HepG2 (cell line): ENCODE data around the gene UGCG. TPM values are rescaled to one million over a fixed set of nuclear protein-coding genes. Genes with fewer than 3 reads are reported as not detected.

Source experiments
- ATAC-seq: fragments of 200-7000 bp; cut with Tn5 transposase; 3 replicates; pipeline ENCODE4 v1.9.1; 2020; ENCODE audit warnings: mild to moderate bottlenecking, moderate library complexity
- BruUV-seq: library from RNA; stranded (reverse); fragments of 400-500 nt; replicated peaks from 2 replicates; lab custom pipeline; 2021; lab: Mats Ljungman, UMichigan
- CTCF ChIA-PET: fragments of 300-600 bp; formaldehyde crosslinking; extraction: SDS; loops from one replicate; lab custom pipeline; 2021; ENCODE audit warnings: low total read pairs, inconsistent platforms, low intra/inter-chr PET ratio; lab: Yijun Ruan, JAX
- POLR2A ChIA-PET: fragments of 350-600 bp; sonication (Branson Sonifier 250); formaldehyde crosslinking; loops from one replicate; lab custom pipeline; 2020; ENCODE audit warnings: antibody characterized with exemption, inconsistent platforms; lab: Yijun Ruan, JAX
- DNase-seq: peaks from one replicate; pipeline ENCODE4 v3.0.0-alpha.2; 2015; ENCODE audit warnings: low spot score
- FAIRE-seq: peaks from 3 replicates; lab custom pipeline; 2011; peaks lifted over from hg19 to GRCh38; lab: Jason Lieb, UNC
- H2AFZ ChIP-seq: one replicate; pipeline ENCODE4 v1.6.1; 2011; ENCODE audit warnings: low read length, inconsistent platforms
- H3K27ac ChIP-seq: fragments of 300-600 bp; 3 replicates; pipeline ENCODE4 v1.8.0; 2011; ENCODE audit warnings: mixed run types, mild to moderate bottlenecking, mixed read lengths, low read length, inconsistent platforms; ENCODE audit not compliant: insufficient read depth; ENCODE audit errors: extremely low read length
- H3K27me3 ChIP-seq, 2 experiments: fragments of 200-600 bp in 1 of 2; 2 replicates in 1 of 2; 3 replicates in 1 of 2; pipeline versions ENCODE4 v1.6.0 to v1.8.0; 2011; ENCODE audit warnings: low read length in 2 of 2, mild to moderate bottlenecking in 2 of 2, moderate library complexity in 2 of 2, inconsistent platforms in 1 of 2; ENCODE audit not compliant: insufficient read depth in 2 of 2, control insufficient read depth in 1 of 2
- H3K36me3 ChIP-seq, 2 experiments: fragments of 200-600 bp in 1 of 2; replicated peaks in 1 of 2; 2 replicates in 1 of 2; 3 replicates in 1 of 2; pipeline versions ENCODE4 v1.5.1 to v1.8.0; 2011; ENCODE audit warnings: low read length in 2 of 2, inconsistent platforms in 1 of 2; ENCODE audit not compliant: insufficient read depth in 2 of 2, control insufficient read depth in 1 of 2
- H3K4me1 ChIP-seq: 2 replicates; pipeline ENCODE4 v1.5.1; 2012; ENCODE audit warnings: low read length, inconsistent platforms; ENCODE audit not compliant: insufficient read depth
- H3K4me2 ChIP-seq: 2 replicates; pipeline ENCODE4 v1.6.0; 2011; ENCODE audit warnings: low read depth, low read length, inconsistent platforms
- H3K4me3 ChIP-seq, 3 experiments: fragments of 200-600 bp in 1 of 3; sonication (generic), shearing (Covaris generic) in 1 of 3; replicated peaks in 1 of 3; 2 replicates each; pipeline ENCODE4 v1.5.1; 2011 to 2016; ENCODE audit warnings: low read length in 3 of 3, inconsistent platforms in 2 of 3, low read depth in 2 of 3, mild to moderate bottlenecking in 2 of 3, control low read depth in 1 of 3, mixed read lengths in 1 of 3; ENCODE audit not compliant: insufficient read depth in 1 of 3
- H3K79me2 ChIP-seq: one replicate; pipeline ENCODE4 v1.6.1; 2011; ENCODE audit warnings: low read length, inconsistent platforms; ENCODE audit not compliant: insufficient read depth
- H3K9ac ChIP-seq: 2 replicates; pipeline ENCODE4 v1.6.0; 2011; ENCODE audit warnings: mild to moderate bottlenecking, low read depth, low read length, inconsistent platforms; ENCODE audit not compliant: insufficient read depth
- H3K9me3 ChIP-seq: 2 replicates; pipeline ENCODE4 v1.5.1; 2012; ENCODE audit warnings: mild to moderate bottlenecking, low read length
- H4K20me1 ChIP-seq: 2 replicates; pipeline ENCODE4 v1.6.0; 2011; ENCODE audit warnings: inconsistent platforms, mild to moderate bottlenecking, low read length, moderate library complexity; ENCODE audit not compliant: insufficient read depth
- ERF ChIP-seq: IDR thresholded peaks from 2 replicates; pipeline ENCODE4 v1.6.1; 2018; ENCODE audit warnings: missing biosample characterization, missing genetic modification reagents
- HMG20B ChIP-seq: conservative IDR thresholded peaks from 2 replicates; pipeline ENCODE4 v1.6.1; 2016; ENCODE audit warnings: missing genetic modification reagents, missing compliant biosample characterization
- SKIL ChIP-seq: sonication (generic); formaldehyde crosslinking; IDR thresholded peaks from 2 replicates; pipeline ENCODE4 v1.8.0; 2022; ENCODE audit warnings: missing genetic modification reagents, mild to moderate bottlenecking, moderate library complexity, borderline replicate concordance
- ZNF34 ChIP-seq: sonication (generic); formaldehyde crosslinking; IDR thresholded peaks from 2 replicates; pipeline ENCODE4 v1.4.0; 2020; ENCODE audit warnings: mild to moderate bottlenecking, missing genetic modification reagents, borderline replicate concordance
- ZSCAN21 ChIP-seq: sonication (generic); formaldehyde crosslinking; IDR thresholded peaks from 2 replicates; pipeline ENCODE4 v1.8.0; 2022; ENCODE audit warnings: mild to moderate bottlenecking, missing genetic modification reagents, moderate library complexity, borderline replicate concordance
- WGBS: methylation state at CpG from one replicate; pipeline ENCODE4 v1.1.6; 2017; ENCODE audit warnings: low lambda C conversion rate; 5-methylcytosine and 5-hydroxymethylcytosine counted together
- in situ Hi-C: cut with HindIII; loops from 2 replicates; pipeline ENCODE4 v1.10.0; 2017; ENCODE audit warnings: low pct_unique_long_range_greater_than_20kb; ENCODE audit not compliant: extremely low pct_ligation_motif_present
- intact Hi-C: fragments of 100-400 bp; cut with micrococcal nuclease; formaldehyde crosslinking; loops from one replicate; pipeline ENCODE4 v1.10.0; 2022; ENCODE audit not compliant: unreplicated experiment
- polyA plus RNA-seq, 8 experiments: library from polyadenylated mRNA; depleted of rRNA in 3 of 8; stranded (reverse) in 7 of 8; unstranded in 1 of 8; fragments of >200 nt; fragmentation: Illumina TruSeq in 4 of 8; extraction: Trizol in 4 of 8; gene quantifications; 2 replicates each; pipeline versions ENCODE4 v1.2.1 to v1.2.3, GENCODE V29; 2011 to 2016; ENCODE audit warnings: low read depth in 4 of 8, missing spikeins in 1 of 8, mixed read lengths in 1 of 8; ENCODE audit not compliant: insufficient read depth in 1 of 8
- total RNA-seq, 5 experiments: library from RNA; depleted of rRNA; stranded (reverse); fragments of >200 nt; fragmentation: Illumina TruSeq; extraction: Trizol; gene quantifications; 2 replicates each; pipeline ENCODE4 v1.2.3, GENCODE V29; 2016; ENCODE audit warnings: low read depth in 1 of 5
- TF ChIP-seq, protein P1 (sequence below): sonication (generic); formaldehyde crosslinking; IDR thresholded peaks from 2 replicates; pipeline ENCODE4 v1.4.0; 2020; ENCODE audit warnings: missing genetic modification reagents
- TF ChIP-seq, protein P2 (sequence below): sonication (generic); formaldehyde crosslinking; IDR thresholded peaks from 2 replicates; pipeline ENCODE4 v1.4.0; 2020; ENCODE audit warnings: mild to moderate bottlenecking, low read depth, missing genetic modification reagents
- TF ChIP-seq, protein P3 (sequence below): sonication (generic); formaldehyde crosslinking; IDR thresholded peaks from 2 replicates; pipeline ENCODE4 v1.8.1; 2022; ENCODE audit warnings: mild to moderate bottlenecking, missing genetic modification reagents
- TF ChIP-seq, protein P4 (sequence below): IDR thresholded peaks from 2 replicates; pipeline ENCODE4 v1.6.1; 2012; ENCODE audit warnings: low read length, improper control_type of control experiment

Gene UGCG
- total and polyA plus RNA-seq, 2 of the 13 experiments (the other 11 are each of a cell fraction or from before 2014, with no cell fraction given) = 10.5 to 13.9 TPM

GRCh38 chr9:111910428-111910827, 13.8 kb downstream of the UGCG start:
- H3K27ac ChIP-seq = no peak overlapping the region
- no peak overlapping the region for H3K9ac ChIP-seq
- 92% methylated on average over 6 of the region's 6 CpGs for WGBS
- intact Hi-C loops = no loop called here
- no TSS peak for BruUV-seq
- no peaks in the 10 kb centered on the region; the same call in 1 of the 2 replicates for H4K20me1 ChIP-seq
- POLR2A ChIA-PET = no interaction called here
- no peaks in the 10 kb centered on the region for H3K4me1 ChIP-seq
- CTCF ChIA-PET = no interaction called here
- no peak overlapping the region for H2AFZ ChIP-seq
- no peak for ATAC-seq
- TF ChIP-seq SKIL = no peak
- TF ChIP-seq, protein P1, sequence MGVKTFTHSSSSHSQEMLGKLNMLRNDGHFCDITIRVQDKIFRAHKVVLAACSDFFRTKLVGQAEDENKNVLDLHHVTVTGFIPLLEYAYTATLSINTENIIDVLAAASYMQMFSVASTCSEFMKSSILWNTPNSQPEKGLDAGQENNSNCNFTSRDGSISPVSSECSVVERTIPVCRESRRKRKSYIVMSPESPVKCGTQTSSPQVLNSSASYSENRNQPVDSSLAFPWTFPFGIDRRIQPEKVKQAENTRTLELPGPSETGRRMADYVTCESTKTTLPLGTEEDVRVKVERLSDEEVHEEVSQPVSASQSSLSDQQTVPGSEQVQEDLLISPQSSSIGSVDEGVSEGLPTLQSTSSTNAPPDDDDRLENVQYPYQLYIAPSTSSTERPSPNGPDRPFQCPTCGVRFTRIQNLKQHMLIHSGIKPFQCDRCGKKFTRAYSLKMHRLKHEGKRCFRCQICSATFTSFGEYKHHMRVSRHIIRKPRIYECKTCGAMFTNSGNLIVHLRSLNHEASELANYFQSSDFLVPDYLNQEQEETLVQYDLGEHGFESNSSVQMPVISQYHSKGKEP = no peak
- peaks cover 0 to 6% of the 10 kb centered on the region in 2 experiments; a peak in 1 of 5 replicates for H3K36me3 ChIP-seq
- no peak overlapping the region for H3K4me3 ChIP-seq
- FAIRE-seq = no peak
- no peak for DNase-seq
- H3K27me3 ChIP-seq = no peaks in the 10 kb centered on the region
- peaks cover 64% of the 10 kb centered on the region for H3K79me2 ChIP-seq
- in situ Hi-C loops = no loop called here
- no peaks in the 10 kb centered on the region for H3K9me3 ChIP-seq
- no peak overlapping the region for H3K4me2 ChIP-seq

- CTCF ChIA-PET = no interaction called here
- no peak for TF ChIP-seq ZNF34 (CRISPR knock-in tag)
- TF ChIP-seq ERF = no peak
- TF ChIP-seq, protein P2, sequence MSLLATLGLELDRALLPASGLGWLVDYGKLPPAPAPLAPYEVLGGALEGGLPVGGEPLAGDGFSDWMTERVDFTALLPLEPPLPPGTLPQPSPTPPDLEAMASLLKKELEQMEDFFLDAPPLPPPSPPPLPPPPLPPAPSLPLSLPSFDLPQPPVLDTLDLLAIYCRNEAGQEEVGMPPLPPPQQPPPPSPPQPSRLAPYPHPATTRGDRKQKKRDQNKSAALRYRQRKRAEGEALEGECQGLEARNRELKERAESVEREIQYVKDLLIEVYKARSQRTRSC (CRISPR knock-in tag) = no peak
- TF ChIP-seq ZSCAN21 (CRISPR knock-in tag) = no peak
- TF ChIP-seq HMG20B (CRISPR knock-in tag) = no peak
- TF ChIP-seq, protein P3, sequence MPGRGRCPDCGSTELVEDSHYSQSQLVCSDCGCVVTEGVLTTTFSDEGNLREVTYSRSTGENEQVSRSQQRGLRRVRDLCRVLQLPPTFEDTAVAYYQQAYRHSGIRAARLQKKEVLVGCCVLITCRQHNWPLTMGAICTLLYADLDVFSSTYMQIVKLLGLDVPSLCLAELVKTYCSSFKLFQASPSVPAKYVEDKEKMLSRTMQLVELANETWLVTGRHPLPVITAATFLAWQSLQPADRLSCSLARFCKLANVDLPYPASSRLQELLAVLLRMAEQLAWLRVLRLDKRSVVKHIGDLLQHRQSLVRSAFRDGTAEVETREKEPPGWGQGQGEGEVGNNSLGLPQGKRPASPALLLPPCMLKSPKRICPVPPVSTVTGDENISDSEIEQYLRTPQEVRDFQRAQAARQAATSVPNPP = no peak
- TF ChIP-seq, protein P4, sequence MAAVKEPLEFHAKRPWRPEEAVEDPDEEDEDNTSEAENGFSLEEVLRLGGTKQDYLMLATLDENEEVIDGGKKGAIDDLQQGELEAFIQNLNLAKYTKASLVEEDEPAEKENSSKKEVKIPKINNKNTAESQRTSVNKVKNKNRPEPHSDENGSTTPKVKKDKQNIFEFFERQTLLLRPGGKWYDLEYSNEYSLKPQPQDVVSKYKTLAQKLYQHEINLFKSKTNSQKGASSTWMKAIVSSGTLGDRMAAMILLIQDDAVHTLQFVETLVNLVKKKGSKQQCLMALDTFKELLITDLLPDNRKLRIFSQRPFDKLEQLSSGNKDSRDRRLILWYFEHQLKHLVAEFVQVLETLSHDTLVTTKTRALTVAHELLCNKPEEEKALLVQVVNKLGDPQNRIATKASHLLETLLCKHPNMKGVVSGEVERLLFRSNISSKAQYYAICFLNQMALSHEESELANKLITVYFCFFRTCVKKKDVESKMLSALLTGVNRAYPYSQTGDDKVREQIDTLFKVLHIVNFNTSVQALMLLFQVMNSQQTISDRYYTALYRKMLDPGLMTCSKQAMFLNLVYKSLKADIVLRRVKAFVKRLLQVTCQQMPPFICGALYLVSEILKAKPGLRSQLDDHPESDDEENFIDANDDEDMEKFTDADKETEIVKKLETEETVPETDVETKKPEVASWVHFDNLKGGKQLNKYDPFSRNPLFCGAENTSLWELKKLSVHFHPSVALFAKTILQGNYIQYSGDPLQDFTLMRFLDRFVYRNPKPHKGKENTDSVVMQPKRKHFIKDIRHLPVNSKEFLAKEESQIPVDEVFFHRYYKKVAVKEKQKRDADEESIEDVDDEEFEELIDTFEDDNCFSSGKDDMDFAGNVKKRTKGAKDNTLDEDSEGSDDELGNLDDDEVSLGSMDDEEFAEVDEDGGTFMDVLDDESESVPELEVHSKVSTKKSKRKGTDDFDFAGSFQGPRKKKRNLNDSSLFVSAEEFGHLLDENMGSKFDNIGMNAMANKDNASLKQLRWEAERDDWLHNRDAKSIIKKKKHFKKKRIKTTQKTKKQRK = no peak
These were observed 16.5 kb downstream of the UGCG start for GRCh38 chr9:111913159-111913558.

More at GRCh38 chr9:111913159-111913558, 16.5 kb downstream of the UGCG start:
- H3K79me2 ChIP-seq = peaks cover 46% of the 10 kb centered on the region
- H3K9ac ChIP-seq = no peak overlapping the region
- no peak for FAIRE-seq
- intact Hi-C loops = no loop called here
- in situ Hi-C loops = no loop called here
- 95% methylated on average over 6 of the region's 6 CpGs for WGBS
- BruUV-seq = no TSS peak
- ATAC-seq = no peak
- H3K4me2 ChIP-seq = no peak overlapping the region
- H3K9me3 ChIP-seq = no peaks in the 10 kb centered on the region
- H3K27ac ChIP-seq = no peak overlapping the region
- no peaks in the 10 kb centered on the region for H3K27me3 ChIP-seq
- no peak overlapping the region for H2AFZ ChIP-seq
- H3K4me1 ChIP-seq = peaks cover 16% of the 10 kb centered on the region
- H4K20me1 ChIP-seq = no peaks in the 10 kb centered on the region
- peaks cover 0 to 9% of the 10 kb centered on the region in 2 experiments; a peak in 2 of 5 replicates for H3K36me3 ChIP-seq
- DNase-seq = no peak
- H3K4me3 ChIP-seq = no peak overlapping the region
- POLR2A ChIA-PET = no interaction called here
